ENCODE measurements around the gene RPS6KB1. TPM values are rescaled to one million over a fixed set of nuclear protein-coding genes. Genes with fewer than 3 reads are reported as not detected.

Gene RPS6KB1
- total and polyA plus RNA-seq, 9 of the 15 experiments (the other 6 are each of a cell fraction or from before 2014, with no cell fraction given), result 8.8 to 60.7 (median 35.1) TPM

GRCh38 chr17:59892924-59893675, at the start of gene RPS6KB1, which contains the start of gene TUBD1 (continued):
- TF ChIP-seq HINFP (tag; conservative IDR thresholded peaks at IDR 0.05; ENCODE audit: low read depth) (no peak), ZNF384 (IDR thresholded peaks at IDR 0.05; ENCODE audit: low read depth, low read length) (no peak), WHSC1 (IDR thresholded peaks at IDR 0.05; ENCODE audit: low read length) (no peak), MBD2 (IDR thresholded peaks at IDR 0.05; ENCODE audit: borderline replicate concordance, low read depth) (peak; percentile 74), KLF1 (tag; IDR thresholded peaks at IDR 0.05) (no peak), ZBTB5 (IDR thresholded peaks at IDR 0.05) (no peak), ZNF561 (CRISPR knock-in tag; conservative IDR thresholded peaks at IDR 0.05) (no peak), FOXA1 (IDR thresholded peaks at IDR 0.05; ENCODE audit: borderline replicate concordance) (no peak), ZNF57 (CRISPR knock-in tag; IDR thresholded peaks at IDR 0.05) (no peak), ZNF699 (CRISPR knock-in tag; IDR thresholded peaks at IDR 0.05; ENCODE audit: insufficient replicate concordance) (no peak), ZNF436 (CRISPR knock-in tag; IDR thresholded peaks at IDR 0.05) (no peak), RBM39 (optimal IDR thresholded peaks at IDR 0.05; ENCODE audit: low read depth, low read length) (no peak), NUFIP1 (IDR thresholded peaks at IDR 0.05; ENCODE audit: partially characterized antibody) (no peak), GABPA (tag; conservative IDR thresholded peaks at IDR 0.05; ENCODE audit: low read depth) (no peak), COPS2 (conservative IDR thresholded peaks at IDR 0.05) (no peak), PML (IDR thresholded peaks at IDR 0.05; ENCODE audit: low read length) (peak; percentile 85), PHB (CRISPR knock-in tag; IDR thresholded peaks at IDR 0.05) (no peak), MTA1 (IDR thresholded peaks at IDR 0.05; ENCODE audit: borderline replicate concordance) (no peak)
- TF ChIP-seq, protein P1, sequence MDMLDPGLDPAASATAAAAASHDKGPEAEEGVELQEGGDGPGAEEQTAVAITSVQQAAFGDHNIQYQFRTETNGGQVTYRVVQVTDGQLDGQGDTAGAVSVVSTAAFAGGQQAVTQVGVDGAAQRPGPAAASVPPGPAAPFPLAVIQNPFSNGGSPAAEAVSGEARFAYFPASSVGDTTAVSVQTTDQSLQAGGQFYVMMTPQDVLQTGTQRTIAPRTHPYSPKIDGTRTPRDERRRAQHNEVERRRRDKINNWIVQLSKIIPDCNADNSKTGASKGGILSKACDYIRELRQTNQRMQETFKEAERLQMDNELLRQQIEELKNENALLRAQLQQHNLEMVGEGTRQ (CRISPR knock-in tag; IDR thresholded peaks at IDR 0.05), result no peak
- TF ChIP-seq, protein P2, sequence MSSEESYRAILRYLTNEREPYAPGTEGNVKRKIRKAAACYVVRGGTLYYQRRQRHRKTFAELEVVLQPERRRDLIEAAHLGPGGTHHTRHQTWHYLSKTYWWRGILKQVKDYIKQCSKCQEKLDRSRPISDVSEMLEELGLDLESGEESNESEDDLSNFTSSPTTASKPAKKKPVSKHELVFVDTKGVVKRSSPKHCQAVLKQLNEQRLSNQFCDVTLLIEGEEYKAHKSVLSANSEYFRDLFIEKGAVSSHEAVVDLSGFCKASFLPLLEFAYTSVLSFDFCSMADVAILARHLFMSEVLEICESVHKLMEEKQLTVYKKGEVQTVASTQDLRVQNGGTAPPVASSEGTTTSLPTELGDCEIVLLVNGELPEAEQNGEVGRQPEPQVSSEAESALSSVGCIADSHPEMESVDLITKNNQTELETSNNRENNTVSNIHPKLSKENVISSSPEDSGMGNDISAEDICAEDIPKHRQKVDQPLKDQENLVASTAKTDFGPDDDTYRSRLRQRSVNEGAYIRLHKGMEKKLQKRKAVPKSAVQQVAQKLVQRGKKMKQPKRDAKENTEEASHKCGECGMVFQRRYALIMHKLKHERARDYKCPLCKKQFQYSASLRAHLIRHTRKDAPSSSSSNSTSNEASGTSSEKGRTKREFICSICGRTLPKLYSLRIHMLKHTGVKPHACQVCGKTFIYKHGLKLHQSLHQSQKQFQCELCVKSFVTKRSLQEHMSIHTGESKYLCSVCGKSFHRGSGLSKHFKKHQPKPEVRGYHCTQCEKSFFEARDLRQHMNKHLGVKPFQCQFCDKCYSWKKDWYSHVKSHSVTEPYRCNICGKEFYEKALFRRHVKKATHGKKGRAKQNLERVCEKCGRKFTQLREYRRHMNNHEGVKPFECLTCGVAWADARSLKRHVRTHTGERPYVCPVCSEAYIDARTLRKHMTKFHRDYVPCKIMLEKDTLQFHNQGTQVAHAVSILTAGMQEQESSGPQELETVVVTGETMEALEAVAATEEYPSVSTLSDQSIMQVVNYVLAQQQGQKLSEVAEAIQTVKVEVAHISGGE (CRISPR knock-in tag; IDR thresholded peaks at IDR 0.05), result peak in 1 of 3 experiments; percentile 85; a peak in 2 of 6 replicates
